ENCODE measurements around the gene SGK1.

- no peak for TF ChIP-seq CTCF (IDR thresholded peaks at IDR 0.05; ENCODE audit: low read depth, low read length, poor library complexity, severe bottlenecking)
- no peak for TF ChIP-seq EZH2phosphoT487 (IDR thresholded peaks at IDR 0.05; ENCODE audit: borderline replicate concordance, low read length)
Observed at GRCh38 chr6:134287859-134288537, 29.9 kb downstream of the SGK1 start.

All from DOHH2 (cell line).